Activated CD8-positive, alpha-beta memory T cell treated with anti-CD3 and anti-CD28 coated beads for 4 hours (primary cell): Measurements from ENCODE around the gene TMEM183A.
"Not testable (repeated sequence)": the region's sequence is repeated elsewhere in the genome, so short reads cannot be mapped to it uniquely, and the experiment has no call there.

ENCODE experiments used
- DNase-seq, 2 donors: peaks; one replicate each; pipeline ENCODE4 v3.0.0-alpha.2; 2020; ENCODE audit warnings: low read depth in 2 of 2

TMEM183A gene, protein sequence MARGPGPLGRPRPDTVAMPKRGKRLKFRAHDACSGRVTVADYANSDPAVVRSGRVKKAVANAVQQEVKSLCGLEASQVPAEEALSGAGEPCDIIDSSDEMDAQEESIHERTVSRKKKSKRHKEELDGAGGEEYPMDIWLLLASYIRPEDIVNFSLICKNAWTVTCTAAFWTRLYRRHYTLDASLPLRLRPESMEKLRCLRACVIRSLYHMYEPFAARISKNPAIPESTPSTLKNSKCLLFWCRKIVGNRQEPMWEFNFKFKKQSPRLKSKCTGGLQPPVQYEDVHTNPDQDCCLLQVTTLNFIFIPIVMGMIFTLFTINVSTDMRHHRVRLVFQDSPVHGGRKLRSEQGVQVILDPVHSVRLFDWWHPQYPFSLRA

GRCh38 chr1:203006948-203007871 lies at the start of gene TMEM183A:
Gene TMEM183A, plus strand, starts transcription at chr1:203007374. Its CDS starts 92 bp downstream, at chr1:203007466.
- peak; percentile 86 to 92 for DNase-seq

DNA sequence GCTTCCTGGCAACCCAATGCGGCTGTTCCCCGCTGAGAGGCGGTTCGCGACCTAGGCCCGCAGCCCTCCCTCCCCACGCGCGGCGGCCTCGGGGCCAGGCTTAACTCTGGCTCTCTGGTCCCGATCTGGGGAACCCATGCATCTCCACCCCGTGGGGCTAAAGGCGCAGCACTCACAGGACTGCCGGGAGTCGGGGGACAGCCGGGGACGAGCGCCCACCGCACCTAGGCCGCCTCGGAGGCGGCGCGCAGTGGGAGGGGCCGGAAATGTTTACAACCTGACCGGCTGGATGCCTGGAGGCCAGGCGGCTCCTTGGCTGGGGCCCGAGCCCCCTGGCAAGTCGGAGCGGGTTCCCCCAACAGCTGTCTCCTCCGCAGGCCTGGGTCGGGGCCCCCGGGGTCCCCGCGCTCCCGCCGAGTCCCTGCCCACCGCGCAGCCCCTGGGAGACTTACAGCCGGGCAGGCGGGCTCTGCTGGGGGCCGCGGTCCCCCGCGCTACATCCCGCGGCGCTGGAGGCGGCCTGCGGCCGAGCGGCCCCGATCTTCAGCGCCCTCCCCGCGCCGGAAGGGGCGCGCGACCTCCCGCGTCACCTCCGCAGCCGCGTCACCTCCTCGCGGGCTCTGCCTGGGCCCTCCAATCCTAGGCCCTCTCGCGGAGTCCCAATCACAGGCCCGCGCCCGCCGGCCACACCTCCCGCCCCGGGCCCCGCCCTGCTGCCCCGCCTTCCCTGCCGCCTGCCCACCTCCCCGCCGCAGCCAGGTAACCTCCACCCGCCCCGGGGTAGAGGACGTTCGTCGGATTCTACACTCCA lies 49.2 kb upstream of the TMEM183A start, which contains the start of gene ADIPOR1:
TSS of gene ADIPOR1 (minus strand) at position 580 of the 811 bp plus-strand sequence. CDS start 7,242 bp downstream, outside the sequence.
- peak; percentile 80 to 86 for DNase-seq

DNA sequence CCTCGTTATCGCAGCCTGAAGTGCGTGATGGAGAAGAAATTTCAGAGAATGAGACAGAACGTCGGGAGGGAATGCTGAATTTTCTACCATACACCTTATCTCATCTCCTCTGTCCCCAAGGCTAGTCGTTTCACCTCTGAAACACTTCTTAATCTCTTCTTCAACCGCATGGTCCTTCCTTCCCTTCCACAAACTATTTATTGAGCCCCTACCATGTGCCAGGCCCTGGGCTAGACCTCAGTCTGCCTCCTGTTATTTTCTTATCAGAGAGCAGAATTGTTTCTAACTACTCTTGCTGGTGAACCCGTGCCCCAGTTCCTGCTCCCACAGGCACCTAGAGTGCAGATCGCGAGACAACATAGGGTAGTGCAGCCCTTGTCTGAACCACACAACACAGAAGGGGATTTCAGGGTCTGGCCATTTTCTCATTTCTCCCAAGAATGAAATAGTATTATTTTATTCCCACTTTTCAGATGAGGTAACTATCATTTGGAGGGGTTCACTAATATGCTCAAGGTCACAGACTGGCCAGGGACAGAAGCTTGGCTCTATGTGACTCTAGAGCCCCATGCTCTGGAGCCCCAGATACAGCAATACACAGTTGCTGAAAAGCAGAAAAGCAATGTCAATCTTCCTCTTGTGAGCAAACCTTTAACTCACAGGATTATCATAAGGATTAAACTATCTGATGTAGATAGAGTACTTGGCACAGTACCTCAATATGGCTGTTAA lies 48.5 kb upstream of the TMEM183A start:
- DNase-seq, result no peak

DNA sequence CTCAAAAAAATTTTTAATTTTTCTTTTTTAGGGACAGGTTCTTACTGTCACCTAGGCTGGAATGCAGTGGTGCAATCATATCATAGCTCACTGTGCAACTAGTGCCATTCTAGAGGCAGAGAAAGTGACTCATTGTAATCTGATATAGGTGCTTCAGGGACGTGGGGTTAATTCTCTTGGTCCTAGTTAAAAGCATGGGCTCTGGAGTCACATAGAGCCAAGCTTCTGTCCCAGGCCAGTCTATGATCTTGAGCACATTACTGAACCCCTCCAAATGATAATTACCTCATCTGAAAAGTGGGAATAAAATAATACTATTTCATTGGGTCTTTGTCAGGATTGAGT lies 47.9 kb upstream of the TMEM183A start:
- DNase-seq, result no peak

GRCh38 chr1:202961220-202961880 lies 45.8 kb upstream of the TMEM183A start:
- no peak for DNase-seq

- DNase-seq, result no peak
These were observed 42.3 kb upstream of the TMEM183A start for GRCh38 chr1:202964791-202965410.

GRCh38 chr1:202965422-202965821 lies 41.8 kb upstream of the TMEM183A start:
- DNase-seq, result no peak

GRCh38 chr1:202966006-202966898 lies 40.9 kb upstream of the TMEM183A start:
- no peak for DNase-seq

GRCh38 chr1:202967684-202968281 lies 39.4 kb upstream of the TMEM183A start:
- no peak for DNase-seq

GRCh38 chr1:202968351-202968750 lies 38.8 kb upstream of the TMEM183A start:
- no peak for DNase-seq

GRCh38 chr1:202968895-202969295 lies 38.3 kb upstream of the TMEM183A start:
- DNase-seq, result no peak

DNA sequence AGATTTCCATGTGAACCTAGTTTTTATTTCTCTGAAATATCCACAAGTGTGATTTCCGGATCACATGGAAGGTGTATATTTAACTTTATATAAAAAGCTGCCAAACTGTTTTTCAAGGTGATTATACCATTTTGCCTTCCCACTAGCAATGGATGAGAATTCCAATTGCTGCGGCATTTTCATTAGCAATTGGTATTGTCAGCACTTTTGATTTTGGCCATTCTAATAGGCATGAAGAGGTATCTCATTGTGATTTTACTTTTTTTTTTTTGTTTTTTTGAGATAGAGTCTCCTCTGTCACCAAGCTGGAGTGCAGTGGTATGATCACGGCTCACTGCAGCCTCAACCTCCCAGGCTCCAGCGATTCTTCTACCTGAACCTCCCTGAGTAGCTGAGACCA lies 35.1 kb upstream of the TMEM183A start:
- no peak for DNase-seq

- DNase-seq, result no peak
These were observed 32.3 kb upstream of the TMEM183A start for GRCh38 chr1:202974856-202975255.

DNA sequence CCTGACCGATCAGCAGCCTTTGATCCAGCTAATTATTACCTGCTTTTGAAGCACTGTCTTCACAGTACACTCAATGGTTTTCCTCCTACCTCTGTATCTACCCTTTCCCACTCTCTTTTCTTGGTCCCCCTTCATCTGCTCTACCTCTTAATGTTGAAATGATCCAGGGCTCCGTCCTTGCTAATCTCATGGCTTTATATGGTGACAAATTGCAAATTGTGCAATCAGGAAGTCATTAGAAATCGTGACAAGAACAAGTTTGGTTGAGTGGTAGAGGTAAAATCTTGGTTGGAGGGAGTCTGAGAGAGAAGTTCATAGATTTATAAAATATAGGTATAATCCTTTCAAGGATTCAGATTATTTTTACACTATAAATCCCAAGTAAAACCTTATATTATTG lies 30.5 kb upstream of the TMEM183A start:
- DNase-seq, result no peak

DNA sequence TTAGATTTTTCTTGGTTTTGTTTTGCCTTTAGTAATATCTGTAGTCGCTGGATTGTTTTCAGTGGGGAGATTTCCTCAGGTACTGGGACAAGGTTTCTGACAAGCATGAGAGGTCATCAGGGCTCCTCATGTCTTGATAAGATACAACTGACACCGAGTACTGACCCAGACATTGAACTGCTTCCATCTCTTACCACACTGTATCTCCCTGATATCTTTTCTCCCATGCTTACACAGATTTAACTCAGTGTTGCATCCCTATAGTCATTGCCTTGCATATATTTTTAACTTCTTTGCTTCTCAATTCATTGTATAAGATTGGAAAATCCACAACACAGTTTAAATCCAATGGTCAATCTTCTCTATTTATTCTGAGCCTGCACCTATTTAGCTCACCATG lies 27.7 kb upstream of the TMEM183A start:
- DNase-seq, result no peak

DNA sequence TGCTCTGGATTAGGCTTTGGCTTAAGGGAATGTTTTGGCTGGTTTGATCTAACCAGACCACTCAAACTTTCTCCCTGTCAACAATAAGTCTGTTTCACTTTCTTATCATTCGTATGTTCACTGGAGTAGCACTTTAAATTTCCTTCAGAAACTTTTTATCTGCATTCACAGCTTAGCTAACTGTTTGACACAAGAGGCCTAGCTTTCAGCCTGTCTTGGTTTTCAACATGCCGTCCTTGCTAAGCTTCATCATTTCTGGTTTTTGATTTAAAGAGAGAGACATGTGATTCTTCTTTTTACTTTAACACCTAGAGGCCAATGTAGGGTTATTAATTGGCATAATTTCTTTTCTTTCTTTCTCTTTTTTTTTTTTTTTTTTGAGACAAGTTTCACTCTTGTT lies 25.2 kb upstream of the TMEM183A start:
- no peak for DNase-seq

DNA sequence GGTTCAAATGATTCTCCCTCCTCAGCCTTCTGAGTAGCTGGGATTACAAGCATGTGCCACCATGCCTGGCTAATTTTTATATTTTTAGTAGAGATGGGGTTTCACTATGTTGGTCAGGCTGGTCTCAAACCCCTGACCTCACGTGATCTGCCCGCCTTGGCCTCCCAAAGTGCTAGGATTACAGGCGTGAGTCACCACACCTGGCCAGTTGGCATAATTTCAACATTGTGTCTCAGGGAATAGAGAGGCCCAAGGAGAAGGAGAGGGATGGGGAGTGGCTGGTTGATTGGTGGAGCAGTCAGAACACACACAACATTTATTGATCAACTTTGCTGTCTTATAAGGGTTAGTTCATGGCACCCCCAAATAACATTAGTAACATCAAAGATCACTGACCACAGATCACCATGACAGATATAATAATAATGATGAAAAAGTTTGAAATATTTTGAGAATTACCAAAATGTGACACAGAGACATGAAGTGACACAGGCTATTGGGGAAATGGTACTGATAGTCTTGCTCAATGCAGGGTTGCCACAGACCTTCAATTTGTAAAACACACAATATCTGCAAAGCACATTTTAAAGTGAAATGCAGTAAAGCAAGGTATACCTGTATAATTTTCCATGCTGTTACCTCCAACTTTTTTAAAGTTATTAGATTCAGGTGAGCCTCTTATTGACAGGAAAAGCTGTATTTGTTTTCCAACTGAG lies 24.3 kb upstream of the TMEM183A start:
- DNase-seq, result no peak

GRCh38 chr1:202986120-202986519 lies 21.1 kb upstream of the TMEM183A start:
- not testable (repeated sequence) for DNase-seq
